Mesothelial cell of epicardium (in vitro differentiated cells): ENCODE measurements around the gene ZNF763. TPM values are rescaled to one million over a fixed set of nuclear protein-coding genes. Genes with fewer than 3 reads are reported as not detected.

Experiments
- DNase-seq, 2 experiments: peaks; one replicate each; pipeline ENCODE4 v3.0.0; 2021; ENCODE audit warnings: low spot score in 2 of 2; ENCODE audit not compliant: unreplicated experiment in 2 of 2
- H3K27ac Mint-ChIP-seq: 2 replicates; pipeline ENCODE4 v1.8.0; 2021; ENCODE audit warnings: mixed read lengths
- H3K27me3 Mint-ChIP-seq: 2 replicates; pipeline ENCODE4 v1.8.0; 2021; ENCODE audit warnings: low read depth, mixed read lengths
- H3K36me3 Mint-ChIP-seq: 2 replicates; pipeline ENCODE4 v1.8.0; 2021; ENCODE audit warnings: mixed read lengths
- H3K4me1 Mint-ChIP-seq: 2 replicates; pipeline ENCODE4 v1.8.0; 2021; ENCODE audit warnings: mixed read lengths
- H3K4me3 Mint-ChIP-seq: 2 replicates; pipeline ENCODE4 v1.8.0; 2021; ENCODE audit warnings: mild to moderate bottlenecking, moderate library complexity, mixed read lengths
- H3K9me3 Mint-ChIP-seq: 2 replicates; pipeline ENCODE4 v1.8.0; 2021; ENCODE audit warnings: mixed read lengths
- CTCF ChIP-seq: fragments of 200-600 bp; sonication (generic); IDR thresholded peaks from one replicate; pipeline ENCODE4 v1.5.0; 2021; ENCODE audit warnings: antibody characterized with exemption; ENCODE audit not compliant: unreplicated experiment
- total RNA-seq: library from RNA; stranded (reverse); gene quantifications from 3 replicates; pipeline ENCODE4 v1.2.1, GENCODE V29; 2021

The ZNF763 gene
- total RNA-seq, 1 donor from 2014 or later = 7.1 TPM

DNA sequence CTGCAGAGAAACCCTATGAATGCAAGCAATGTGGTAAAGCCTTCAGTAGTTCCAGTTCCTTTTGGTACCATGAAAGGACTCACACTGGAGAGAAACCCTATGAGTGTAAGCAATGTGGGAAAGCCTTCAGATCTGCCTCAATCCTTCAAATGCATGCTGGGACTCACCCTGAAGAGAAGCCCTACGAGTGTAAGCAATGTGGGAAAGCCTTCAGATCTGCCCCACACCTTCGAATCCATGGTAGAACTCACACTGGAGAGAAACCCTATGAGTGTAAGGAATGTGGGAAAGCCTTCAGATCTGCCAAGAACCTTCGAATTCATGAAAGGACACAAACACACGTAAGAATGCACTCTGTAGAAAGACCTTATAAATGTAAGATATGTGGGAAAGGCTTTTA lies 14.7 kb downstream of the ZNF763 start:
- TF ChIP-seq CTCF = no peak
- no peak for DNase-seq
- H3K27ac Mint-ChIP-seq = no peak overlapping the region
- peaks cover 62% of the 10 kb centered on the region for H3K36me3 Mint-ChIP-seq
- H3K9me3 Mint-ChIP-seq = peaks cover 71% of the 10 kb centered on the region
- H3K27me3 Mint-ChIP-seq = no peaks in the 10 kb centered on the region
- no peaks in the 10 kb centered on the region for H3K4me1 Mint-ChIP-seq
- H3K4me3 Mint-ChIP-seq = no peak overlapping the region

- no peak for DNase-seq
- no peaks in the 10 kb centered on the region for H3K4me1 Mint-ChIP-seq
- no peak for TF ChIP-seq CTCF
- peaks cover 47% of the 10 kb centered on the region for H3K9me3 Mint-ChIP-seq
- no peak overlapping the region for H3K27ac Mint-ChIP-seq
- no peaks in the 10 kb centered on the region for H3K27me3 Mint-ChIP-seq
- peaks cover 36% of the 10 kb centered on the region for H3K36me3 Mint-ChIP-seq
- no peak overlapping the region for H3K4me3 Mint-ChIP-seq
Measured at GRCh38 chr19:11982526-11982925, 17.7 kb downstream of the ZNF763 start.

- peaks cover 6% of the 10 kb centered on the region for H3K4me1 Mint-ChIP-seq
- DNase-seq = no peak
- peaks cover 12% of the 10 kb centered on the region for H3K36me3 Mint-ChIP-seq
- H3K27ac Mint-ChIP-seq = no peak overlapping the region
- H3K9me3 Mint-ChIP-seq = peaks cover 23% of the 10 kb centered on the region
- H3K27me3 Mint-ChIP-seq = no peaks in the 10 kb centered on the region
- TF ChIP-seq CTCF = no peak
- no peak overlapping the region for H3K4me3 Mint-ChIP-seq
Measured at GRCh38 chr19:11984986-11985385, 20.1 kb downstream of the ZNF763 start.

- peaks cover 12% of the 10 kb centered on the region for H3K9me3 Mint-ChIP-seq
- H3K36me3 Mint-ChIP-seq = peaks cover 5% of the 10 kb centered on the region
- no peaks in the 10 kb centered on the region for H3K27me3 Mint-ChIP-seq
- H3K4me1 Mint-ChIP-seq = peaks cover 6% of the 10 kb centered on the region
- no peak overlapping the region for H3K27ac Mint-ChIP-seq
- DNase-seq = no peak
- TF ChIP-seq CTCF = no peak
- no peak overlapping the region for H3K4me3 Mint-ChIP-seq
Measured at GRCh38 chr19:11986754-11987153, 21.9 kb downstream of the ZNF763 start.

DNA sequence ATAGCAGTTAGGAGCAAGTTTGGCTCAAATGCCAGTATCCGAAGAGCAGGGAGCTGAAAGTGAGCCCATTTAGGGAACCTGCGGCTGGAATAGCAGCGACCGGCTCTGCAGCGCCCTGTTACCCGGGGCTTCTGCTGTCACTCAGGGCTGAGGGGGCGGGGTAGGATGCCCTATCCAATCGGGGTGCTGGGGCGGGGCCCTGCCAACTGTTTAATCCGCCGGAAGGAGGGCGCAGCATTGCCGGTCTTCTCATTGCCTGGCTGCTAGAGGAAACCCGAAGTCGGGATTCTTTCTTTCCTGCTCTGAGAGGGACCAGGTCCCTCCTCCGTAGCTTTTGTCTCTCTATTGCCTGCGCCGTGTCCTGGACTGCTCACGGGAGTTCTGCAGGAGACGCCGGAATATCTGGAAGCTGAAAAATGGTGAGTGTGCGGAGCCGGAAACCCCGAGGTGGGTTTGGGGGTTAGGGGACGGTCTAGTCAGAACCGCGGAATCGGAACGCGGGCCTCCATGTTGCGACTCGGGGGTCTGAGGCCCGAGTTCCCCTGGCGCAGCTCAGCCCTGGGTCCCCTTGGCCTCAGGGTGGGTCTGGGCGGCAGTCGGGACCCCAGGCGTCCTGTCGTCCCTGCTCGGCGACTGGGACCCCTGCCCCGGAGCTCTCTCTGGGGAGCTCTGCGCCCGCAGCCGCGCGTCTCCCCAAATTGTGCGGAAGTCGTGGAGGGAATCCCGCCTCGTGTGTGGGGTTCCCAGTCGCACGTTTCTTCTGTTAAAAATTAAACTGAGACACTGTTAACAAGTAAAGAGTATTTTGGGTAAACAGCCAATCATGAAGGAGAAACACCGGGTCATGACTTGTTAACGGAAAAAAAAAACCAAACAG lies 22.8 kb downstream of the ZNF763 start:
- H3K4me3 Mint-ChIP-seq = peak overlapping the region; percentile 99
- TF ChIP-seq CTCF = no peak
- no peaks in the 10 kb centered on the region for H3K27me3 Mint-ChIP-seq
- H3K4me1 Mint-ChIP-seq = peaks cover 6% of the 10 kb centered on the region
- peak overlapping the region; percentile 98 for H3K27ac Mint-ChIP-seq
- DNase-seq = peak; percentile 88 to 94
- peaks cover 4% of the 10 kb centered on the region for H3K9me3 Mint-ChIP-seq
- H3K36me3 Mint-ChIP-seq = peaks cover 5% of the 10 kb centered on the region
